Skin epidermis (tissue), 12 donors: ENCODE results near the gene IBA57.

Experiments
- H3K27ac ChIP-seq, 21 experiments: fragments of 200-600 bp; sonication (generic) in 11 of 21; one replicate each; pipeline ENCODE4 v1.5.0; 2020; ENCODE audit warnings: mild to moderate bottlenecking in 3 of 21, inconsistent platforms in 2 of 21, moderate library complexity in 2 of 21
- H3K4me3 ChIP-seq, 7 experiments: fragments of 200-600 bp; sonication (generic) in 2 of 7; one replicate each; pipeline ENCODE4 v1.5.0; 2020; ENCODE audit warnings: inconsistent platforms in 2 of 7, mild to moderate bottlenecking in 2 of 7, moderate library complexity in 1 of 7

IBA57 gene

GRCh38 chr1:228143480-228144192 is 22.0 kb upstream of the IBA57 start:
- H3K27ac ChIP-seq = peak overlapping the region in 6 of 21 experiments; percentile 10 to 99 (median 96)
- H3K4me3 ChIP-seq = no peak overlapping the region

DNA sequence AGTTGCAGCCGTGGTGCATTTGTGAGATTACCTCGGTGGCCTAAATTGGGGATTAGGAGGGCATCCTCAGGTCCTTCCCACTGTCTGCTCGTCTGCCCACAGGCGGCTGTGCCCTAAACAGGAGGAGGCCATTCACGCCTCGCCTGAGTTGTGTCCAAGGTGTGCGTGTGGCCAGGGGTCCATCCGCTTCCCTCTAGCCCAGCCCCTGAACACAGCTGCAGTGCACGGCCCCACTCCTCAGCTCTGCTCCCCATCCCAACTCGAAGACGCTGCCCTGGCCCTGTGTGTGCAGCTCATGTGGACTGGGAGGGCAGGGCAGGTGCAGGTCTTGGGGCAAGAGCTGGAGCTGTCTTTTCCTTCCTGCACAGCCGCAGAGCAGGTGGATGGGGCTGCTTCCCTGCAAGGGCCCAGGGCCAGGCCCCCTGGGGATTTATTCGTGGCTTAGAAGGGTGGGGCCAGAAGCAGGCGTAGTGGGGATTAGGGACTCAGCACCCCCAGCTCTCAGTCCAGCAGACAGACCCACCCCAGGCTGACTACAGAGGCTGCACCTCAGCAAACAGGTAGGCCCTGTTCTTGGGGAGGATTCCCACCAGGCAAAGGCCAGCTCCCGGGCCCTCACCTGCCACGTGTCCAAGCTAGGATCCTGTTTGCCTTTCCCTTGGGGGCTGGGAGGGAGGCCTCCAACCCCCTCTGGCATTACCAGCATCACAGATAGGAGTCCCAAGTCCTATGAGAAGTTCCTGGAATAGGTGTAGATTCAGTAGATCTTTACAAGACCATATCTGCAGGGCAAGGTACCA is 21.2 kb upstream of the IBA57 start:
- peak overlapping the region in 2 of 21 experiments; percentile 17 to 26 for H3K27ac ChIP-seq
- no peak overlapping the region for H3K4me3 ChIP-seq

DNA sequence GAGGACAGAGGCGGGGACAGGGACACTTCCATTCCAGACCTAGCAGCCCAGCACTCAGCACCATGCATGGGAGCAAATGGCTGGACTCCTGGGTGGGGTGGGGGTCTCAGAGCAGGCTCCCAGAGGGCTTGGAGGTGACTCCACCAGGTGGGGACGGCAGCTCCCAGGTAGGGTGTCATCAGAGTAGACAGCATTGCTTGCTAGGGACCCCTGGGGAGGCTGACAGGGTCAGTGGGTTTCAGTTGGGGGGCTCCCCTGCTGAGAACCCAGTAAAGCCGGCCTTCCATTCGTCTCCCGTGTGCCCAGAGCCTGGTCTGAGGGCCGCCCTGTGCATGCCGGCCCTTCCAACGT is 20.6 kb upstream of the IBA57 start:
- Histone ChIP-seq H3K4me3 (no peak overlapping the region), H3K27ac (peak overlapping the region in 3 of 21 experiments; percentile 8 to 26 (median 17))

DNA sequence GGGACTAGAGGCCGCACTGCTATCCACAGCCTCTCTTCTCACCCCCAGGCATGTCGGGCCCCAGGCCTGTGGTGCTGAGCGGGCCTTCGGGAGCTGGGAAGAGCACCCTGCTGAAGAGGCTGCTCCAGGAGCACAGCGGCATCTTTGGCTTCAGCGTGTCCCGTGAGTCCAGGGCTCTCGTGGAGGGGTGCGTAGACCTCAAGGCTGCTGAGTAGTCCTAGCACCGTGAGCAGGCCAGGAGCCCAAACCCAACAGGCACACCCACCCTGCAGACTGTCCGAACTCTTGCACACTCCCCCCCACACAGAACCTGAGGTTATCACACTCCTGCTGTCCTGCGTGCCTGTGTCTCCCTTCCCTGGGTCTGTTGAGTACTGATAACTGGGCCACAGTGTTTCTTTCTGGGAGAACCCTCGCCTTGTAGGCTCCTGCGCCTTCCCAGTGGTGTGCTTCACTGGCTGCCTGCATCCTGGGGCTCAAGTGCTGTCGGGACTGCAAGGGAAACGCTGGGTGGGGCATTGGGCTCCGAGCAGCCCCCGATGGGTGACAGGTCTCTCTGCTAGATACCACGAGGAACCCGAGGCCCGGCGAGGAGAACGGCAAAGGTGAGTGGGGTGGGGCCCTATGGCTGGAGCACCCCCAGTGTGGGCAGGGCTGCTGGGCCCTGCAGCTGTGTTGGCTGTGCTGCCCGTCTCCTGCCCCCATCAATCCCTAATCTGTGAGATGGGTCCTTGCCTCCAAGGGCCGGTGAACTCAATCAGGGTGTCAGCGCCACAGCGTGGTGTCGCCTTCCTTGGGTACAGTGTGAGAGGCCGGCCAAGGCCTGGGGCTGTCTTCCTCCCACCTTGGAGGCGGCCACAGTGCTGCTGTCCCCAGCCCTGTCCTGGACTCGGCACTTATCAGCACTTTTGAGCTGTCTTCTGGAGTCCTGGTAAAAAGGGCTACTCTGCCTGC is 19.9 kb upstream of the IBA57 start:
- peak overlapping the region in 2 of 21 experiments; percentile 8 to 21 for H3K27ac ChIP-seq

DNA sequence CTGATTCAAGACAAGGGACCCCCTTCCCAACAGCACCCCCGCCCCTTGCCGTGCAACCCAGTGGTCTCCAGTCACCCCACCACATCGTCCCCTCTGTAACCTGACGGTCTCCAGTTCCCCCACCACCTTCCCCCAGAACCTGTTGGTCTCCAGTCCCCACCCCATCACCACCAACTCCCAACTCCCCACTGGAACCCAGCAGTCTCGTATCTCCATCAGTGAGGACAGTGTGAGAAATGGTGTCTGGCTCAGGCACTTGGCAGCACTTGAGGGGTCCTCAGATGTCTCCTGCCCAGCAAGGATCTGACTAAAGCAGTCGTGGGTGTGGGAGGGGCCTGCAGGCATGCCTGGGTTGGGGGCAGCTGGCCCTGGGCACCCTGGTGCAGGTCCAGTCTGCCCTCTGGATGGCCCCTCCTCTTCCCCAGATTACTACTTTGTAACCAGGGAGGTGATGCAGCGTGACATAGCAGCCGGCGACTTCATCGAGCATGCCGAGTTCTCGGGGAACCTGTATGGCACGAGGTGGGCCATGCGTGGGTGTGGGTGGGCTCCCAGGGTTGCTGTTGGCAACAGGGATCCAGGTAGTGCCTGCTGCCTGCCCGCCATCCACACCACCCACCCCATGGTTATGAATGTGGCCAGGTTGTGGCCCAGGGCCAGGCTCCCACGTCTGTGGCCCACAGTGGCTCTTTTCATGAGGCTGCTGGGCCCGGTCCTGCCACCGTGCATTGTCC is 19.0 kb upstream of the IBA57 start:
- Histone ChIP-seq H3K27ac (no peak overlapping the region), H3K4me3 (no peak overlapping the region)

More for the DNA sequence above, 19.9 kb upstream of the IBA57 start:
- no peak overlapping the region for H3K4me3 ChIP-seq

DNA sequence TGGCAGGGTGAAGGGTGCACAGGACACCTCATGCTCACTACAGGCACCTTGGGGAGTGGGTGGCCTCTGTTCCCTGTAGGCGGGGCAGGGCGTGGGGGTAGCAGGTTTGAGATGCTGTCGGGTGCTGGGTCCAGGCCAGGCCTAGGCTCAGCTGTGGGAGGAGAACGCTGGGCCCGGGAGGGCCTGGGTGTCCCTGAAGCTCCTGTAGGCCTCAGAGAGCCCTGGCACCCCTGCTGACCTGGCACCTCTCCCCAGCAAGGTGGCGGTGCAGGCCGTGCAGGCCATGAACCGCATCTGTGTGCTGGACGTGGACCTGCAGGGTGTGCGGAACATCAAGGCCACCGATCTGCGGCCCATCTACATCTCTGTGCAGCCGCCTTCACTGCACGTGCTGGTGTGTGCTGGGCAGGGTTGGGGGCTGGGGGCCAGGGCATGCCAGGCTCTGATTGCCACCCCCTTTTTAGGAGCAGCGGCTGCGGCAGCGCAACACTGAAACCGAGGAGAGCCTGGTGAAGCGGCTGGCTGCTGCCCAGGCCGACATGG is 18.4 kb upstream of the IBA57 start:
- H3K4me3 ChIP-seq = no peak overlapping the region
- peak overlapping the region in 1 of 21 experiments; percentile 78 for H3K27ac ChIP-seq

DNA sequence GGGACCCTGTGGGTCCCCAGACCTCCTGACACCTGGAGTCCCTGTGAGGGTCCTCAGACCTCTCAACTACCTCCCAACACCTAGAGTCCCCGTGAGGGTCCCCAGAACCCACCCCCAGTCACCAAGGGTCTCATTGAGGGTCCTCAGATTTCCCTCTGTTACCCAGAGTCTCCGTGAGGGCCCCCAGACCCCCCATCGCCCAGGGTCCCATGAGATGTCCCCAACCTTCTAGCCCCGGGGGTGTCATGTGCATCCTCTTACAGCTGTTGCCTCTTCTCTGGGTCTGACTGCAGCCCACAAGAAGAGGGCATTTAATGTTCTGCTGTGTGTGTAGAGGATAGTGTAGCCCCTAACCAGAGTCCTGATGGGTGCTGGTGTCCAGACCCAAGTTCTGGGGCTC is 17.8 kb upstream of the IBA57 start:
- peak overlapping the region in 11 of 21 experiments; percentile 31 to 85 (median 77) for H3K27ac ChIP-seq
- H3K4me3 ChIP-seq = no peak overlapping the region

DNA sequence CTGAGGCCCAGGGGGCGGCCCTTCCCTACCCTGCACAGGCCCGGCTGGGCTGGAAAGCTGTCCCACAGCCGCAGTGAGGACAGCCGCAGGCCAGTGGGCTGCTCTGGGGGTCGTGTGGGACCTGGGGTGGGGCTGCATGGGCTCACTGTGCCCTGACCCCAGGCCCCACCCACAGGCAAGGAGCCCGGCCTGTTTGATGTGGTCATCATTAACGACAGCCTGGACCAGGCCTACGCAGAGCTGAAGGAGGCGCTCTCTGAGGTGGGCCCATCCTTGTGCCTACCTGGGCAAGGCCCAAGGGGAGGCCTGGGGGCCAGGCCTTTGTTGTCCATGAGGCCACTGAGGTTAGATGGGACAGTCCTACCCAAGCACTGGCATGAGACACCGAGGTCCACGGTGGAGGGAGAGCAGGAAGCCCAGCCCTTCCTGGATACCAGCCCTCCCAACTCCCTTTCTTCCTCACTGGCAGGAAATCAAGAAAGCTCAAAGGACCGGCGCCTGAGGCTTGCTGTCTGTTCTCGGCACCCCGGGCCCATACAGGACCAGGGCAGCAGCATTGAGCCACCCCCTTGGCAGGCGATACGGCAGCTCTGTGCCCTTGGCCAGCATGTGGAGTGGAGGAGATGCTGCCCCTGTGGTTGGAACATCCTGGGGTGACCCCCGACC is 17.3 kb upstream of the IBA57 start:
- Histone ChIP-seq H3K27ac (peak overlapping the region in 16 of 21 experiments; percentile 12 to 85 (median 70)), H3K4me3 (no peak overlapping the region)

GRCh38 chr1:228148935-228149405 is 16.6 kb upstream of the IBA57 start:
- Histone ChIP-seq H3K4me3 (no peak overlapping the region), H3K27ac (peak overlapping the region in 16 of 21 experiments; percentile 12 to 85 (median 73))

- H3K4me3 ChIP-seq = no peak within 1 kb of the TSS
- H3K27ac ChIP-seq = peak within 1 kb of the TSS in 18 of 21 experiments; percentile 18 to 85 (median 70)
Measured at GRCh38 chr1:228149406-228150119, 16.0 kb upstream of the IBA57 start, which contains the start of gene GJC2. GJC2 (plus strand) TSS chr1:228149930; CDS start chr1:228157759, 7,829 bp downstream.

- H3K27ac ChIP-seq = peak overlapping the region in 17 of 21 experiments; percentile 18 to 85 (median 73)
- H3K4me3 ChIP-seq = no peak overlapping the region
Measured at GRCh38 chr1:228150120-228150460, 15.5 kb upstream of the IBA57 start.

DNA sequence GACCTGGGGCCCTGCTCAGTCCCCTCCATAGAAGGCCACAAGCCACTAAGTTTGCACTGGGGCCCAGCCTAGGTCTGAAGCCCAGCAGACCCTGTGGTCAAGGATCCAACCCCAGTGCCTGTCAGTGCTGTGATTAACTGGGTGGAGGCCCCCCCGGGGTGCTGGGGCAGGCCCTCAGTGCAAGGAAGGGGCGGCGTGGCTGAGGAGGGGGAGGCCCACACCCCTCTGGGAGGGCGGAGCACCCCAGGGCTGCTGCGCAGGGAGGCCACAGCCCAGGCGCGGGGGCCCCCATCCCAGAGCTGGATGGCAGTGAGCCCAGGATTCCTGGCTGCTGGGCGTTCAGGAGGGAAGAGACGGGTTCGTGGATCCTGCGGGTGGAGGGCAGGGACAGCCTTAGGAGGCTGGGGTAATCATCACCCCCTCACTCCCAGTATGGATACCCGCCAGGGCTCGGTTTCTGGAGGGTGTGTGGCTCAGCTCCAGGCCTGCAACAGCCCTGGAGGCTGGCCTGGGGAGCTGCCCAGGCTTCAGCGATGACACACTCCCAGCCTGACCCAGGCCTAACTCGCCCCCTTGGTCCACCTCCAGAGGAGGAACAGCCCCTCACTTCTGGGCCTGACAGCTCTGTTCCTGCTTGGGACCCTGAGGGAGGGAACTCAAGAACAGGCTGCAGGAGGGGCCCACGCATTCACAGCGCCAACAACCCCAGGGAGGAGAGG is 15.0 kb upstream of the IBA57 start:
- Histone ChIP-seq H3K27ac (peak overlapping the region in 18 of 21 experiments; percentile 10 to 85 (median 70)), H3K4me3 (no peak overlapping the region)

GRCh38 chr1:228151180-228151925 is 14.3 kb upstream of the IBA57 start:
- Histone ChIP-seq H3K27ac (peak overlapping the region in 15 of 21 experiments; percentile 22 to 85 (median 73)), H3K4me3 (no peak overlapping the region)

DNA sequence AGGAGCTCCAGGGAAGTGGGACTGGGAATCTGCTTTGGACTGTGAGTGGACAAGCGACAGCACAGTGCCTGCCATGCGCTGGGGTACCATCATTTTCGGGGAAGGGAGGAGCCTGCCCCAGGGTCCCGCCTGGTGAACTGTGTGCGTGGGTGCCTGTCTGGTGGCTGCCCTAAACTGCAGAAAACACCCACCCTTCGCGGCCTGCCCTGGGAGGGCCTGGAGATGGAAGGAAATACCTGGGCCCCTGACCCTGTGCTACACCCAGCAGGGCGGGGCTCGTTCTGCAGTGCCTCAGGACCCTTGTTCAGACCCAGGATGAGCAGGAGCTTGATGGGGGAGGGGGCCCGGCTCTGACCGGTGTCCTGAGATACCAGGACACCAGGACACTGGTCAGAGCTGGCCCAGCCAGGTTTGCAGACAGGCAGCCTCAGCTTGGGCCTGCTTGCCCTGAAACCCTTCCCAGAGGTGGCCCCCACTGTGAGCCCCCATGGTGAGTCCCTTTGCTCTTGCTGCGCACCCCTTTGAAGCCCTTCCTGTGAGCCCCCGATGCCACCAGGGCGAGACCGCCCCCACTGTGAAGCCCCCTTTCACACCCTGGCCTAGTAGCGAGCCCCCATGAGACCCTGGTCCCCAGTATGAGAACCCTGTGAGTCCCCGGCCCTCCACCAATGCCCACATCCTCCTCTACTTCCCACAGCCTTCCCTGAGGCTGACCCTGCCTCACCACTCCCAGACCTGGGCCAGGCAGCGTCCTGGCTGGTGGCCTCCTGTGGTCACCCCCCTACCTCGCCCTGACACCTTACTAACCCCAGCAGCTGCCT is 13.3 kb upstream of the IBA57 start:
- peak overlapping the region in 2 of 21 experiments; percentile 1 to 77 for H3K27ac ChIP-seq
- no peak overlapping the region for H3K4me3 ChIP-seq

GRCh38 chr1:228152918-228153258 is 12.7 kb upstream of the IBA57 start:
- Histone ChIP-seq H3K27ac (no peak overlapping the region), H3K4me3 (no peak overlapping the region)
